RCC 7860 (cell line): ENCODE measurements around the gene OPRM1.
A peak's percentile ranks its signal among the peaks of the same experiment; 100 is the strongest.

Experiments used
- DNase-seq: peaks from one replicate; pipeline ENCODE4 v3.0.0-alpha.2; 2015; ENCODE audit warnings: low spot score
- FAIRE-seq: peaks from 2 replicates; lab custom pipeline; 2012; peaks lifted over from hg19 to GRCh38; lab: Jason Lieb, UNC

The OPRM1 gene

GRCh38 chr6:154039231-154039842 lies at the start of gene OPRM1:
OPRM1 (plus strand) TSS chr6:154039240; CDS start chr6:154039545, 305 bp downstream.
- DNase-seq = no peak
- FAIRE-seq = no peak

- DNase-seq (no peak), FAIRE-seq (no peak)
Observed at GRCh38 chr6:153989989-153990388, 49.1 kb upstream of the OPRM1 start.

DNA sequence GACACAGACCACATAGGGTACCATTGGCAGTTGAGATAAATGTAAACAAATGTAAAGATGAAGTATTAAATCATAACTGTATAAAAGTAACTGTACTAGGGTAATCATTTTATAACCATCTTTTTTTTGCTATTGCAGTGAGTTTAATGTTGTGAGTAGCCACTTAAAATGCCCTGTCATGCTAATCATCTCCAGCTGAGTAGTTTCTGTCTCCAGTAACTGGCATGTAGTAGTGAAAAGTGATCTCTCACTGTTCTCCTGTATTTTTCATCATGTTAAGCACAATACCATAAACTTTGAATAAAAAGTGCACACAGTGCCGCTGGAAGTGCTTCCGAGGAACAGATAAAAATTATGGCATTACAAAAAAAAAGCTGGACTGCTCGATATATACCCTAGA lies 45.0 kb upstream of the OPRM1 start:
- no peak for DNase-seq
- FAIRE-seq = no peak

DNA sequence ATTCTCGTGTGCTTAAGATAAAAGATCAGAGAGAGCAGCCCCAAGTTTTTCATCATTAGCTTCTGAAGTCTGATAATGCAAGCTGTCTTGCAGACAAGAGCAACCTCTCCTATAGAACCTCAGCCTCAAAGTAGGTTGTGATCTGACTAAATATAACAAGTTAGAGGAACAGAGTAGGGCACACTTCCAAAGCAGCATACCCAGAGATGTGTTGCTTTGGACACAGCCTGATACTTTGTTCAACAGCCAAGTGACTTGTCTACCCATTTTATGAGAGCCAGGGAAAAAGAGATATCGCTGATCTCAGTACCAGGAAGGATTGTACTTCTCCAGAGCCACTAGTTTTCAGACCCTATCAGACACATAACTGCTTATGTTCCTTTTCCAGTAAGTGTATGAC lies 44.2 kb upstream of the OPRM1 start:
- FAIRE-seq (no peak), DNase-seq (no peak)

GRCh38 chr6:153997221-153997620 lies 41.8 kb upstream of the OPRM1 start:
- DNase-seq (no peak), FAIRE-seq (no peak)

DNA sequence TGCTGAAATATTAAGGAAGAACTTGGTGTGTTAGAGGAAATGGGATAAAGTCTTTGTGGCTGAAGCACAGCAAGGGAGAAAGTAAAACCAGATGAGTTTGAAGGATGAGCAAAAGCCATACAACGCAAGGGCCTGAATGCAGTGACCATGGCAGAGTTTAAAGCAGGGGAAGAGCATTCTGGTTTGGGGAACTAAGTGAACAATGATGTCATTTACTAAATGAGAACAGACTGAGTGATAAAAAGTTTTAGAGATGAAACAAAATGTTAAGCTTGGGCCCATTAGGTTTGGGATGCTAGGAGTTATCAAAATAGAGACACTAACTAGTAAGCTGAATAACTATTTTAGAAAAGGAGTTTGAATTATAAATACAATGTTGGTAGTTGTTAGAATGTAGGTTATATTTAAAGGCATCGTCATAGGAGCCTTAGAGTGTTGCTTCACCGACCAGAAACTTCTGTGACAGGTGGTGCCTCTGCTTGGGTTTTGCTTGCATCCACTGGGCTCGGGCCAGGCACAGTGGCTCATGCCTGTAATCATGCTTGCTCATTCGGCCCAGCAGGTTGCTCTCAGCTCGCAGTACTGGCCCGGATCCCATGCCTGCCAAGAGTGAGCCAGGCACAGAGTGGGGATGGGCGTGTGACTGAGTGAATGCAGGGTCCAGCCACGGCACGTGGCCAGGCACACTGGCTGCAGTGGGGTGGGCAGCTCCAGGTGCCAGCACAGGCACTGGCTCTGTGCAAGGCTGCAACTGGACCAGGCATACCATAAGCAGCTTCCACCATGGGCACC lies 37.4 kb upstream of the OPRM1 start:
- DNase-seq (no peak), FAIRE-seq (no peak)

DNA sequence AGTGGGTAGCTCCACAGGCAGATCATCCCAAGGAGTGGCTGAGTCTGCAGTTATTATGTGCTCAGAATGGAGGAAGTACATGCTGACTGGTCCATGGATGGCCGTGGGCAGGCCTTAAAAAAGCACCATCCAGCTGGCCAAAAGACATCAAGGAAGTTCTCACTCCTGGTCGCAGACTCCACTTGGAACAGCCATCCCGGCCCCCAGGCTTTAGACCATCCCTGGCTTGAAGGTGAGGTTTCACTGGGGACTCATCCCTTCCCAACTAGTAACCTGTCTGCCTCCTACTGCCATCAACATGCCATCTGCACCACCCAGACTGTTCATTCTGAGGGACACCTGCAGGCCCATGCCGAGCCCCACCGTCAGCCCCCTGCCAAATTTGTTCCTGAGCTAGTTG lies 36.1 kb upstream of the OPRM1 start:
- no peak for FAIRE-seq
- DNase-seq = no peak

- no peak for DNase-seq
Observed at GRCh38 chr6:154010371-154010770, 28.7 kb upstream of the OPRM1 start.

GRCh38 chr6:154012852-154013251 lies 26.2 kb upstream of the OPRM1 start:
- no peak for FAIRE-seq
- no peak for DNase-seq

More at GRCh38 chr6:154010371-154010770, 28.7 kb upstream of the OPRM1 start:
- FAIRE-seq = no peak

DNA sequence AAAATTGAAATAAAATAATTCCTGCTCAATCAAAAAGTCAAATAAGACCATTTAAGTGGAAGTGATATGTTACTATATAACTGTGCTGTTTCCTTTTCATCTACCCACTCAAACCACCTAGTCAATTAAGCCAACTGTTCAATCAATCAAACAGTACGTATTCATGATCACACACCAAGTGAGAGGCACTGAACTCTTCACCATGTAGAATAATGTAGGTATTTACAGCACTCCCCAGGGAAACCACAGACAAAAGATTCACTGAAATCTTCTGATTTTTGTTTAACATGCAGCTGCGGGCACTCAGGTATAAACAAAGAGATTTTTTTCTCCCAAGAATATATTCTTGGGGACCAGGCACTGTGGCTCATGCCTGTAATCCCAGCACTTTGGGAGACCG lies 21.3 kb upstream of the OPRM1 start:
- FAIRE-seq = no peak
- DNase-seq = no peak

- no peak for FAIRE-seq
Observed at GRCh38 chr6:154030646-154031045, 8.4 kb upstream of the OPRM1 start.

DNA sequence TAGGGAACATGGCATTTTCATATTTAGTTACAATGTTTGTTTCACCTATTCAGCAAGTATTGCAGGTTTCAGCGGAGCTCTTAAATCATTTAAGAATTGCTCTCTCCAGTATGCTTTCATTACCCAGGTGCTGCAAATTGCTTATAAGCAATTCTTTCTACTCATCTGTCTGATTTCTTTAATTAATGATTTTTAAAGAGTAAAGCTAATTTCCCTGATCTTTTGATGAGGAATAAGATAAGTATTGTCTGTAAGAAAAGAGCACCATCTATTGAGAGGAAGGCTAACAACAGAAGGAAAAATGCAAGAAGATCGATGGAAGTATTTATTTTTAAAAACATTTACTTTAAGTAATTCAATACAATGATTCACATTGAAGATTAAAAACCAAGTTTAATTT lies 2.0 kb downstream of the OPRM1 start:
- FAIRE-seq (no peak), DNase-seq (no peak)

More at GRCh38 chr6:154030646-154031045, 8.4 kb upstream of the OPRM1 start:
- no peak for DNase-seq

DNA sequence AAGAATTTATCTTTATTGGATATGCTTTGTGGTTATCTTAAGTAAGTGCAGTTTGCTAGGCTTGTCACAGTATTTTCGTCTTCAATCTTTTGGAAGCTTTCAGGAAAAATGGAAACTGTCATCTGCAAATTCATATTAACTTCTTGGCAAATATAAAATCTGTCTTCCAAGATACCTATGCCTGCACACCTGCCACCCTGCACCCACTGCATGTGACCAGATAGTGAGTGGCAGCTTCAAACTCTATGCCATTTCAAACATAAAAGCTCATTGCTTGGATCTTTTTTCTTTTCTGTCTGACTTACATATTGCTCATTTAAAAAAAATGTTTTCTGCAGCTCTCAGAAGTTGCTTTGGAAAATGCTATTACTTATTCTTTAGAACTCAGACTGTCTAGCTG lies 14.1 kb downstream of the OPRM1 start:
- no peak for FAIRE-seq
- DNase-seq = no peak

GRCh38 chr6:154056536-154056935 lies 17.5 kb downstream of the OPRM1 start:
- no peak for FAIRE-seq

DNA sequence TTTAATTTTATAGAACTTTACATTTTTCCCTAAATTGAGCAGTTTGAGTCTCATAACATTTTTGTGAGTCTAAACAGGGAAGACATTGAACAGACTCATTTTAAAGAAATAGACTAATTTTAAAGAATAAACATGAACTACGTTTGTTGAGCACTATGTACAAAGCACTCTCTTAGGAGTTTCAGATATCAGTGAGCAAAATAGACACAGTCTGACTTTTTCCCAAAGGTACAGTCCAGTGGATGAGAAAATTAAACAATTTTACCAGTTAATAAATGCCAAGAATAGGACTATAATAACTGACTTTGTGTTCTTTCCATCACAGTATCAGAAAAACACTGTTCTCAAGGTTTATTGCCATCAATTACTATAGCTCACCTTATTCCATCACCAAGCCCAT lies 18.1 kb downstream of the OPRM1 start:
- FAIRE-seq (no peak), DNase-seq (no peak)

More at GRCh38 chr6:154056536-154056935, 17.5 kb downstream of the OPRM1 start:
- no peak for DNase-seq

GRCh38 chr6:154058963-154059680 lies 20.1 kb downstream of the OPRM1 start:
- DNase-seq (no peak), FAIRE-seq (no peak)

GRCh38 chr6:154060076-154060475 lies 21.0 kb downstream of the OPRM1 start:
- no peak for FAIRE-seq
- DNase-seq = no peak

- FAIRE-seq (no peak), DNase-seq (no peak)
Observed at GRCh38 chr6:154070041-154070440, 31.0 kb downstream of the OPRM1 start.

DNA sequence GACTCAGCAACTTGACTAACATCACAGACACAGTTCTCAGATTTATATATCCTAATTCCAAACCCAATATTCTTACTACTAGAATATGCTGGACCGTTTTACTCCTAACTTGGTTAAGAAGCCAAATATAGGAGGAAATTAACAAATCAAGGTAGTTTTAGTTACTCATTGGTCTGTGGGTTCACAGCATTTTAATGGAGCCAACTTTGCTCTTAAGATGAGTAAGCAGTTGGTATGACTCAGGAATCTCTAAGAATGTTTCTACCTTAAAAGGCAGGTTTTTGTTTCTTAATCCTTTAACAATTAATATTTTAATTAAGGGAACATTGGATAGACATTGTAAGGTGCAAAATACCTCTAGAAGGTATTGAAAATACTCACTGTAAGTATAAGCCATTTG lies 31.6 kb downstream of the OPRM1 start:
- peak; percentile 90 for FAIRE-seq
- DNase-seq = peak; percentile 45

DNA sequence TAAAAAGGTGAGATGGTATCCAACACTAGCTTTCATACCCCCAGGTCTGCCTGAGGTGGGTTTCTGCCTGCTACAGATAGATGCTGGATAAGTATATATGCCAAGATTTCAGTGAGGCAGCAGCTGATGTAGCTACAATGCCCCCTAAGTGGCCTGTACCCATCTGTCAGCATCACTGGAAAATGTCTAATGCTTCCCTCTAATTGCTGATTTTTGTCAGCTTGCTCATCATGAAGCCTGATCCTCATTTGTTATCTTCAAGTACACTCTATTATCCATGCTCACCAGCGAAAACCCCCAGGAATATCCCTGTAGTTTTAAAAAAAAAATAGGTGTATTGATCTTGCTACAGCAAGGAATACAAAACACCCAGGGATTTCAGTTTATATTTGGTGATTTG lies 32.2 kb downstream of the OPRM1 start:
- DNase-seq (no peak), FAIRE-seq (no peak)

DNA sequence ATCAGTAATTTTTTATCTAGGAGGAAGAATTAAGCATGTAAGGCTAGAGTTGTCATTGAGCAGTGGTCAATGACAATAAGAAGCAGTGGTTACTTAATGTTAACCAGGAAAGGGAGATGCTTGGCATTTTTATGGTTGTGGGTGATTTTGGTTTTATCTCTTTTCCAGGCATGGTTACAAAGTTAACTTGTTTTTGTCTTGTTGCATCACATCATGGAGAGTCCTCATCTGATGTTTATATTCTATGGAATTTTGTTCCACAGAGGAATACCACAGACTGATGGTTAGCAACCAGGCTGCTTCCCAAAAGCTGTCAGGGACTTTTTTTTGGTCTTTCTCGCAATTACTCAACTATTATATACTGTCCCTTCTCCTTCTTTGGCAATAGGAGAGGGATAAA lies 32.7 kb downstream of the OPRM1 start:
- FAIRE-seq = peak; percentile 67
- DNase-seq = peak; percentile 41

DNA sequence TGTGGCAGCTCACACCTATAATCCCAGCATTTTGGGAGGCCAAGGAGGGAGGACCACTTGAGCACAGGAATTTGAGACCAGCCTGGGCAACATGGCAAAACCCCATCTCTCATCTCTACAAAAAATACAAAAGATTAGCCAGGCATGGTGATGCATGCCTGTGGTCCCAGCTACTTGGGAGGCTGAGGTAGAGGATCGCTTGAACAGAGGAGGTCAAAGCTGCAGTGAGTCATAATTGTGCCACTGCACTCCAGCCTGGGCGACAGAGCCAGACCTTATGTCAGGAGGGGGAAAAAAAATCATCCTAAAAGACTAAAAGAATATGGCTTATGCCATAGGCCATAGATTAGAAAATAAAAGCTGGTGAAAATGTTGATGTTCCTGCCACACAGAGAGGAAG lies 39.6 kb downstream of the OPRM1 start:
- FAIRE-seq = peak; percentile 61
- peak; percentile 39 for DNase-seq
